Stimulated activated CD8-positive, alpha-beta memory T cell treated with anti-CD3 and anti-CD28 coated beads, Interleukin-4, amount 100 ng/mL, for 4 hours (primary cell): ENCODE data around the gene TIMELESS.
"Not testable (repeated sequence)": the region's sequence is repeated elsewhere in the genome, so short reads cannot be mapped to it uniquely, and the experiment has no call there.

Experiments
- DNase-seq, 2 donors: peaks; one replicate each; pipeline ENCODE4 v3.0.0-alpha.2; 2020; ENCODE audit warnings: low read depth in 2 of 2, low spot score in 1 of 2

The TIMELESS gene

GRCh38 chr12:56411781-56412639 is 37.2 kb downstream of the TIMELESS start:
- DNase-seq, result no peak

DNA sequence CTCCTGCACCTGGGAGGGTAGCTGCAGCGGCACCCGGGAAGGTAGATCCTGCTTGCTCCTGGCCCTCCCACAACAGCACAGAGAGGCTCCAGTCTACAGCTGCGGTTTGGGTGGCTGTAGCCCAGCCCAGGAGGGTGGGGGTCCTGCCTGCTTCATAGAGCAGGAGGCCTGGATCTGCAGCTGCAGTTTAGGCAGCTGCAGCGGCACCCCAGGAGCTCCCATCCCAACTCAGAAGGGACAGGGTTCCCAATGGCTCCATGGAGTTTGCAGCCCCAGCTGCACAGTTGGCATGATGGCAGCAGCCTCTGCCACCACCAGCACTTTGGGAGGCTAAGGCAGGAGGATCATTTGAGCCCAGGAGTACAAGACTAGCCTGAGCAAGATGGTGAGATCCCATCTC is 38.5 kb downstream of the TIMELESS start:
- no peak for DNase-seq

- no peak for DNase-seq
Observed at GRCh38 chr12:56408799-56409417, 40.3 kb downstream of the TIMELESS start.

GRCh38 chr12:56404227-56404626 is 45.0 kb downstream of the TIMELESS start:
- not testable (repeated sequence) for DNase-seq

- not testable (repeated sequence) for DNase-seq
Observed at GRCh38 chr12:56401612-56402011, 47.6 kb downstream of the TIMELESS start.

DNA sequence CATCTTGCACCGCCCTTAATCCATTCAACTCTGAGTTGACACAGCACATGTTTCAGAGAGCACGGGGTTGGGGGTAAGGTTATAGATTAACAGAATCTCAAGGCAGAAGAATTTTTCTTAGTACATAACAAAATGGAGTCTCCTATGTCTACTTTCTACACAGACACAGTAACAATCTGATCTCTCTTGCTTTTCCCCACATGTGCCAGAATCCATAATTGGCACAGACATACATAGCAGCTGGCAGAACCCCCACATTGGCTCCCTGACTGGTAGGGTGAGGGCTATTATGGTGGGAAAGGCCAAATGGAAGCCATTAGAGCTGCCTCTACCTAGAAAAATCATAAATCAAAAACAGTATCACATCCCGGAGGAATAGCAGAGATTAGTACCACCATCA is 48.1 kb downstream of the TIMELESS start:
- DNase-seq, result not testable (repeated sequence)

DNA sequence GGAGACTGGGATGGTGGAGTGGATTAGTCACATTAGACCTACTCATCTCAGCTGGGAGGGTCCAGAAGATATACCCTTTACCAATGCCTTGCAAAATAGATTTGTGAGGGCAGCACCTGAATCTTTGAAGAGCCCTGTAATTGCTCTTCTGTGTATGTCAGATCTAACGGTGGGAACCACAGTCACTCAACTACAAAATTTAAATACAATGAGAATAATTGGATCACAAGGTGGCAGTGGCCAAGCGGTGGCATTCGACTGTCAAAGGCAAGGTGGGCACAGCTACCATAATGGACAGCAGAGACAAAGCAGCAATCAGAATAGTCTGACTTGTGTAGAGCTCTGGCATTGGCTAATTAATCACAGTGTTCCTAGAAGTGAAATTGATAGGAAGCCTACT is 49.8 kb downstream of the TIMELESS start:
- DNase-seq, result not testable (repeated sequence)

GRCh38 chr12:56398324-56398723 is 50.9 kb downstream of the TIMELESS start:
- no peak for DNase-seq

GRCh38 chr12:56392331-56392730 is 56.9 kb downstream of the TIMELESS start:
- no peak for DNase-seq

DNA sequence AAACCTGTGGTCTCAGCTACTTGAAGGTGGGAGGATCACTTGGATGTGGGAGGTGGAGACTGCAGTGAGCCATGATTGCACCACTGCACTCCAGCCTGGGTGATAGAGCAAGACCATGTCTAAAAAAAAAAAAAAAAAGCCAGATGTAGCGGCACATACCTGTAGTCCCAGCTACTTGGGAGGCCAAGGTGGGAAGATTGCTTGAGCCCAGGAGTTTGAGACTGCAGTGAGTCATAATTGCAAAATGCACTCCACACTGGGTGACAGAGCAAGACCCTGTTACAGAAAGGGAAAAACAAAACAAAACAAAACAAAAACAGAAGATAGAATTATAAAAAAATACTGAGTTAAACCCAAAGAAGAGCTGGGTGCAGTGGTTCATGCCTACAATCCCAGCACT is 57.5 kb downstream of the TIMELESS start:
- no peak for DNase-seq

GRCh38 chr12:56389412-56389811 is 59.8 kb downstream of the TIMELESS start:
- DNase-seq, result no peak

DNA sequence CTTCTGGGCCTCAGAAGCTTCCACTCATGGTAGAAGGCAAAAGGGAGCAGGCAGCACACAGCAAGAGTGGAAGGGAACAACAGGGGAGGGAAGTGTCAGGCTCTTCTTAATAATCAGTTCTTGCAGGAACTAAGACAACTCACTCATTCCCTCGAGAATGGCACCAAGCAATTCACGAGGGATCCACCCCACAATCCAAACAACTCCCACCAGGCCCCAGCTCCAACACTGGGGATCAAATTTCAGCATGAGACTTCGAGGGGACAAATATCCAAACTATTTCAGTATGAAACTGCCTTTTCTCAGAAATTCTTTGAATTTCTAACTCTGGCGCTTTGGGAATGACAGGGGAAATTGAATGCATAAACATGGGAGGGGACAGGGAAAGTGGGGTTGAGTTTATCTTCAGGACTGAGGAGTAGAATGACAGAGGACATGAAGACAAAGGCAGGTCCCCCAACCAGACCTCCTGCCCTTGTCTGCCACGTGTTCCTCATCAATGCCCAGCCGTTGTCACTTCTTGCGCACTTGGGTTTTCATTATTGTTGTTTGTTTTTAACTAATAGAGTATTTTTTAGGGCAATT is 62.0 kb downstream of the TIMELESS start:
- no peak for DNase-seq

DNA sequence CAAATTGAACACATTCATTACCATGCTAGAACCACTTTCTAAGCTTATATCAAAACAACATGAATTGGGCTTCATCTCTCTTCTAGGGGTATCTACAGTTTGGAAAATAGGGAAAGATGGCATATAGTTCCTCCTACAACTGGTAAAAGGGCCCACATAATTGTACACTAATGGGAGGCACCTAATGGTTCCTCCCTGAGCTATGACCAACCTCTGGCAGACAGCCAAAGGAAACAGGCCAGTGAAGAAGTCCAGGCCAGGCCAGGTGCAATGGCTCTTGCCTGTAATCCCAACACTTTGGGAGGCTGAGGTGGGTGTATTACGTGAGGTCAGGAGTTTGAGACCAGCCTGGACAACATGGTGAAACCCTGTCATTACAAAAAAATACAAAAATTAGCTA is 63.4 kb downstream of the TIMELESS start:
- DNase-seq, result no peak

DNA sequence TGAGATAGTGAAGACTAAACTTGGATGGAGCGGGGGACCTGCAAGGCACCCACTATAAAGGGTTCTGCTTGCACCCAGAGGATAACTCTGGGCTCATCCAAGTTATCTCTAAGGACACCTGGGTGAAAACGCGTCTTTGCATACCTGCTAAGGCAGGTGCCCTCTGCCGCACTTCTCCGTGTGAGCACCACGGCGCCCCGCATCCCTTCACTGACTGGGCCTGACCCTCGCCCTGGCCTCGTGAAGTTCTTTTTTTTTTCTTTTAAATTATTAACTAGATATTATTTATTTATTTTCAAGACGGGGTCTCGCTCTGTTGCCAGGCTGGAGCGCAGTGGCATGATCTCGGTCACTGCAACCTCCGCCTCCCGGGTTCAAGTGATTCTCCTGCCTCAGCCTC is 66.6 kb downstream of the TIMELESS start:
- DNase-seq, result no peak

GRCh38 chr12:56377989-56378316 is 71.3 kb downstream of the TIMELESS start:
- DNase-seq, result no peak

- no peak for DNase-seq
Observed at GRCh38 chr12:56377310-56377988, 71.8 kb downstream of the TIMELESS start.

DNA sequence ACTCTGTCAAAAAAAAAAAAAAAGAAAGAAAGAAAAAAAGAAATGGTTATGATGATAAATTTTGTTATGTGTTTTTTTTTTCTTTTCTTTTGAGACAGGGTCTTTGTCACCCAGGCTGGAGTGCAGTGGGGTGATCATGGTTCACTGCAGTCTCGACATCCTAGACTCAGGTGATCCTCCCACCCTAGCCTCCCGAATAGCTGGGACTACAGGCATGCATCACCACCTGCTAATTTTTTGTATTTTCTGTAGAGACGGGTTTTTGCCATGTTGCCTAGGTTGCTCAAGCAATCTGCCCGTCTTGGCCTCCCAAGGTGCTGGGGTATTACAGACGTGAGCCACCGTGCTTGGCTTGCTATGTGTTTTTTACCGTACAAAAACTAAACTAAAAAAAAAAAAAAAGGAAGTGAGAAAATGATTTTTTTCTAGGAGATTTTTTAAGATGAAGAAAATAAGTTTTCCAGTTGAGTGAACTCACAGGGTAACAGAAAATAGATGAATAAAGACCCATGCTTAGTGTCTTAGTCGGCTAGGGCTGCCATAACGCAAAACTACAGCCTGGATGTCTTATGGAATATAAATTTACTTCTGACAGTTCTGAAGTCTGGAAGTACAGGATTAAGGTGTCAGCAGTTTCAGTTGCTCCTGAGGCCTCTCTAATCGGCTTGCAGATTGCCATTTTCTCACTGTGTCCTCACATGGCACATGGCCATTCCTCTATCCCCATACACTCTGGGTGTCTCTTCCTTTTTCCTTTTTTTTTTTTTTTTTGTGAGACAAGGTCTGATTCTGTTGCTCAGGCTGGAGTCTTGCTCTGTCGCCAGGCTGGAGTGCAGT is 73.4 kb downstream of the TIMELESS start:
- no peak for DNase-seq

GRCh38 chr12:56374726-56375597 is 74.3 kb downstream of the TIMELESS start:
- DNase-seq, result no peak

DNA sequence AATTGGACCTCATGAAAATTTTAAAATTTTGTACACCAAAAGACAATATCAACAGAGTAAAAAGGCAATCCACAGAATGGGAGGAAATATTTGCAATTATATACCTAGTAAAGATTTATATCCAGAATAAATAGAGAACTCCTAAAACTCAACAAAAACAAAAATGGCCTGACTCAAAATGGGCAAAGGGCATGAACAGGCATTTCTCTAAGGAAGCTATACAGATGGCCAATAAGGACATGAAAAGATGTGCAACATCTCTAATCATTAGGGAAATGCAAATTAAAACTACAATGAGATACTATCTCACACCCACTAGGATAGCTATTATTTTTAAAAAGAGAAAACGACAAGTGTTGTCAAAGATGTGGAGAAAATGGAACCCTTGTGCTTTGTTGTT is 75.7 kb downstream of the TIMELESS start:
- no peak for DNase-seq

DNA sequence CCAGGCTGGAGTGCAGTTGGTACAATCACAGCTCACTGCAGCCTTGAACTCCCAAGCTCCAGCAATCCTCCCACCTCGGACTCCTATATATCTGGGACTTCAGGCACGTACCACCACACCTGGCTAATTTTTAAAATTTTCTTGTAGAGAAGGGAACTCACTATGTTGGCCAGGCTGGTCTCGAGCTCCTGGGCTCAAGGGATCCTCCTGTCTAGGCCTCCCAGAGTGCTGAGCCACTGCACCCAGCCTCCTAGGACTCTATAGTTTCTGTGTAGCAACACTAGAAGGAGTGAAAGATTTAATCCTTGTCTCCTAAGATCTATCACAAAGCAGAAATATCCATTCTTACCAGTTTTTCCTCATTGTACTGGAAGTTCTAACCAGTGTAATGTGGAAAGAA is 82.3 kb downstream of the TIMELESS start:
- DNase-seq, result no peak
